HG03378 (cell line): ENCODE results near the gene DGCR8.

ENCODE experiments used
- ATAC-seq: cut with Tn5 transposase; IDR thresholded peaks from one replicate; pipeline ENCODE4 v1.9.1; 2021; ENCODE audit warnings: mild to moderate bottlenecking, moderate library complexity; ENCODE audit not compliant: unreplicated experiment

DGCR8 gene

GRCh38 chr22:20052309-20053259 is 27.5 kb upstream of the DGCR8 start:
- ATAC-seq, result no peak

GRCh38 chr22:20053407-20054033 is 26.5 kb upstream of the DGCR8 start:
- ATAC-seq, result no peak

DNA sequence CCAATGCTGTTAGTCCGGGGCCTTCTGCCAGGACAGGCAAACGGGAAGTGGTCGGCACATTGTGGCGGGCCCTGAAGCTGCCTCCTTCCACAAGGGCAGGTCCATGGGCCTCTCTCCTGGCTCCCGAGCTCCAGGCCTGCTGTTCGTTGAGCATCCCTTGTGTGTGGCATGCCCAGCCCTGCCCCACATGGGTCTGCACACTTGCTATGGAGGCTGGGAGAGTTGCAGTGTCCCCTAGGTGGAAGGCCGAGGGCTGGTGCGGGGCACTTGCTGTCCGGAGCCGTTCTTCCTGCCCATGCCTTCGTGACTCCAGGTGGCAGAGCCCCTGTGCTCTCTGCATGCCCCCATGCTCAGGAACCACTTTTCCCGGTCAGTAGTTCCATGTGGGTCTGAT is 26.0 kb upstream of the DGCR8 start:
- no peak for ATAC-seq

DNA sequence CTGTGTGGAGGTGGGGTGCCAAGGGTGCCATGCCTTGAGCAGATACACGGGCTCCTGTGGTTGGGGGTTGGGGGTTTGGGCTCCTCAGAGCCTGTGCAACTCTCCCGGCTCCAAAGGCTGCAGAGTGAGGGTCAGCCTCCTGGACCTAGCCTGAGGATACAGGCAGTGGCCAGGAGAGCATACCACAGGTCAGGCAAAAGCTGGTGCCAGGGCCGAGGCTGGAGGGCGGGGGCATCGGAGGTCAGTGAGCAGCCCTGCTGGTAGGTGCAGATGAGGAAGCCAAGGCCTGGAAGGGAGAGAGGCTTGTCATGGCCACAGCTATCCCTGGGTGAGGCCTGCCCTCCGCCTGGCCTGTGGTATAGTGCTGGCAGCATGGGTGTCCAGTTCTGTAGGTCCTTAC is 25.6 kb upstream of the DGCR8 start:
- ATAC-seq, result no peak

- ATAC-seq, result no peak
These were observed 24.9 kb upstream of the DGCR8 start for GRCh38 chr22:20055144-20055543.

- no peak for ATAC-seq
These were observed 24.4 kb upstream of the DGCR8 start for GRCh38 chr22:20055654-20056053.

- no peak for ATAC-seq
These were observed 23.9 kb upstream of the DGCR8 start for GRCh38 chr22:20056161-20056560.

DNA sequence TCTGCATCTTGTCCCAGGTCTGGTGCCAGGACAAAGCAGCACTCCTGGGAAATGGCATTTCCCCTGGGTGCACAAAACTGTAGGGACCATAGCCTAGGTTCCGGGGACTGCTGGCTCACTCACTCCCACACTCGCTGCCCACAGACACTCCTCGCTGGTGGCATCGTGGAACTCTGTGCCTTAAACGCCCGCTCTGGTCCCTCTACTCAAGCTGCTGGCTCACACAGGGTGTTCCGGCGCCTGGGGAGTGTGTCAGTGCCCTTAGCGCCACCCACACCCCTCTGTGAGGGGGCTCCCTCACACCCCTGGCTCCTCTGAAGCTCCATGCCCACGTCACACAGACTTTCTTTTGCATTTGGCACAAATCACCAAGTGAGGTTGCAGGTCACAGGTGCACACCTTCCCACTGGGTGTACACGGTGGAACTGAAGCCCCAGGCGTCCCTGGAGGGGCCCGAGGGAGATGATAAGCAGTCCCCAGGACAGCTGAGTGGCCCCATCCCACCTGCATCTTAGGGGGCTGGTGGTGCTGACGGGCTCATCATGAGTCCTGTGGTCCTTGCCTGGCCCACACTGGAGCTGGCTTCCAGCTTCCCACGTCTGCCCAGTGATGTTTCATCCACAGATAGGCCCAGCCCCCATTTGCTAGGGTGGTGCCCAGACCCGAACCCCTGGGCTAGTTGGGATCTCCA is 23.2 kb upstream of the DGCR8 start:
- ATAC-seq, result no peak

GRCh38 chr22:20057596-20058268 is 22.3 kb upstream of the DGCR8 start:
- ATAC-seq, result no peak

DNA sequence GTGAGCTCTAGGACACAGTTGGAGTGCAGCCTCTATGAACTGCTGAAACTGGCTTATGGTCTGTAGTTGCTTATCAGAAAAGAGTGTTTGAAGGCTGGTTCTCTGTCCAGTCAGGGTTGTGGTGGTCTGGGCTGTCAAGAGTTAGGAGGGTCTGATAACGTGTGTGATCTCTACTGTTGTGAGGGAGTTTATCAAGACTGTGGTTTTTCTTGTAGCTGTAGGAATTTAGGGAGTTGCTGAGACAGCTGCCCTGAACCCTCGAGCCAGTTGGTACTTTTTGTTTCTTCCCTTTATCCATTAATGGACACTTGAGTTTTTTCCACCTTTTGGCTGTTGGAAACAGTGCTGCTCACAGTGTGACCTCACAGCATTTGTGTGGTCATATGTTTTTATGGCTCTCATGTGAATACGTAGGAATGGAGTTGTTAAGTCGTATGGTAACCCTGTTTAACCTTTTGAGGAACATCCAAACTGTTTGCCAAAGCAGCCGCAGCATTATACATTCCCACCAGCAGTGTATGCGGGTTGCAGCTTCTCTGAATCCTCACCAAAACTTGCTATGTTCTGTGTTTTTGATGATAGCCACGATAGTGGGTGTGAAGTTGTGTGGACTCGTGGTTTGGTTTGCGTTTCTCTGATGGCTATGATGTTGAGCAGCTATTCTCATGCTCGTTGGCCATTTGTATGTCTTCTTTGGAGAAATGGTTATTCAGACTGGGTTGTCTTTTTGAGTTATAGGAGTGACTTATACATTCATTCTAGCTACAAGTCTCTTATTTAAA is 20.9 kb upstream of the DGCR8 start:
- no peak for ATAC-seq

DNA sequence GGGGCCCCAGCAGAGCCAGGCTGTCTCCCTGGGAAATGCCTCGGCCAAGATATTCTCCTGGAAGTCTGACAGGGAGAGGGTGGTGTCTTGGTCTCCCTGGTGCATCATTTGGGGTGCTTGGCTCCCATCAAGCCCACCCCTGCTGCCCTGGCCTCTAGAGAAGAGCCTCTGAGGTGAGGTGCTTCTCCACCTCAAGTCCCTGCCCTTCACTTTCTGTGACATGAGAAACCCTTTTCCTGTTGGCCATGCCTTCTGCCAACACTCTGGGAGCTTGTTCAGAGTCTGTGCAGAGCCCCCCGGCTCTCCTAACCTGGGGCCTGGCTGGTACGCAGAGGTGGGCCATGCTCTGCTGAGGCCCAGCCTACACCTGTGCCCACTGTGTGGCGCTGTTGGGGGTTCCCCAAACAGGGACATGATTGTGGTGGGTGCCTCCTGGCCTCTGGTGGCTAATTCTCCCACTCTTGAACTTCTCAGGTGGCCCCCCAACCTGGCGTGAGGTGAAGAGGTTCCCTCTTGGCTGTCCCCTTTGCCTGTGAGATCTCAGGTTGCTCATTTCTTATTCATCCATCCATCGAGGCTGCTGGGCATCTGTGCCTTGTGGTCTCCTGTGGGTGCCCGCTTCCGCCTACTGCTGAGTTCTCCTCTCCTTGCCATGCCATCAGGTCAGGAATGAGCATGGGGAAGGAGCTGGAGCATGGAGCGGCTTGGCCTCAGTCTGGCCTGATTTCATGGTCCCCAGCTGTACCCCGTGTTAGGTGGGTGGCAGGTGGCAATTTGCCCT is 19.2 kb upstream of the DGCR8 start:
- ATAC-seq, result no peak

DNA sequence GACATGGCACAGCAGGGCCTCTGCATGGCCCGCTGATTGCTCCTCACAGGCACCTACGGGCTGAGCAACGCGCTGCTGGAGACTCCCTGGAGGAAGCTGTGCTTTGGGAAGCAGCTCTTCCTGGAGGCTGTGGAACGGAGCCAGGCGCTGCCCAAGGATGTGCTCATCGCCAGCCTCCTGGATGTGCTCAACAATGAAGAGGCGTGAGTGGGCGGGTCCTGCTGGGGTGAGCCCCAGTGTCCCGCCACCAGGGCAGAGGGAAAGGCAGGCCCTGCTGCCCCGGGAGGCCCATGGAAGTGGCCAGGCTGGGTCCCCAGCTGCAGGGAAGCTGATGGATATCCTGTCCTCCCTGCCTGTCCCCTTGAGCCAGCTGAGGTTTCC is 18.6 kb upstream of the DGCR8 start:
- no peak for ATAC-seq

- ATAC-seq, result no peak
These were observed 17.8 kb upstream of the DGCR8 start for GRCh38 chr22:20062043-20062765.

DNA sequence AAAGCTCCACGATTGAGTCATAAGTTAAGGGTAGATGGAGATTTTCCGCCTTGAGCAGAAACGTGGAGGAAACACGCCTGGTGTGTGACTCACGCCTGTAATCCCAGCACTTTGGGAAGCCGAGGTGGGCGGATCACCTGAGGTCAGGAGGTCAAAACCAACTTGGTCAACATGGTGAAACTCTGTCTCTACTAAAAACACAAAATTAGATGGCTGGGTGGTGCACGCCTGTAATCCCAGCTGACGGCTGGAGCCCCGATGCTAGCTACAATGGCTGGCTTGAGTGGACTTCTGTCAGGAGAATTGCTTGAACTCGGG is 17.3 kb upstream of the DGCR8 start:
- ATAC-seq, result no peak

DNA sequence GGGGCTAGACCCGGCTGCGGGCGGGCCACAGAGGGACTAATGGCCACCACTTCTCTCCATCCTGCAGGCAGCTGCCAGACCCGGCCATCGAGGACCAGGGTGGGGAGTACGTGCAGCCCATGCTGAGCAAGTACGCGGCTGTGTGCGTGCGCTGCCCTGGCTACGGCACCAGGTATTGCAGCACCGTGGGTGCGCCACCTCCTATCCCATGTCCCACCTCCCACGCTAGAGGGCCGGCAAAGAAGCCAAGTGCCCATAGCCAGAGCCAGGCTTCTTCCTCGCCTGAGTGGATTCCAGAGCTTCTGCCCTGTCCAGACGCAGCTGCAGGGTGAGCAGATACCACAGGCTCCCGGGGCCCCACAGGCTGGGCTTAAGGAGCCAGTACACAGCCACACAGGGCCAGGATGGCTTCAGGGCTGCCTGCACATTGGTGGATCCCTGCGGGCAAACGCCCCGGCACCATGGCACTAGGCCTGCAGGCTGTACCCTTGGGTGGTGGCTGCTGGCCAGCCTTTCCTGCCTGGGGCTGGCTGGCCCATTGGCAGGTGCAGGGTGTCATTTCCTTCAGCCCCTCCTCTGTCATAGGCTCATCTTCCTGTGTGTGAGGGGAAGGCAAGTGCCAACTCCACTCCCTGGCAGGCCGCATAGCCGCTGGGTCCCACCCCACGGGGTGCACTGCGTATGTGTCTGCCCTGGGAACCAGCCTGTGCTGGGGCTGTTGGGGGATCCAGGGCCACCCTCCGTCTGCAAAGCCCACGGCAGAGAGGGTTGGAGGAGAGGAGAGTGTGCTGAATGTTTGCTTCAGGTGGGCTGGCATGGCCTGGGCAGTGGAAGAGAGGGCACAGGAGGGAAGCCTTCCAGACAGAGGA is 16.5 kb upstream of the DGCR8 start:
- ATAC-seq, result no peak

GRCh38 chr22:20064140-20064480 is 15.9 kb upstream of the DGCR8 start:
- no peak for ATAC-seq

- ATAC-seq, result no peak
These were observed 15.3 kb upstream of the DGCR8 start for GRCh38 chr22:20064545-20065262.
